GM18511 (cell line): ENCODE results near the gene MYLK.
"Not testable (repeated sequence)": the region's sequence is repeated elsewhere in the genome, so short reads cannot be mapped to it uniquely, and the experiment has no call there.

Experiments used
- ATAC-seq: cut with Tn5 transposase; IDR thresholded peaks from one replicate; pipeline ENCODE4 v1.9.1; 2021; ENCODE audit warnings: mild to moderate bottlenecking, moderate library complexity; ENCODE audit not compliant: unreplicated experiment

MYLK gene

DNA sequence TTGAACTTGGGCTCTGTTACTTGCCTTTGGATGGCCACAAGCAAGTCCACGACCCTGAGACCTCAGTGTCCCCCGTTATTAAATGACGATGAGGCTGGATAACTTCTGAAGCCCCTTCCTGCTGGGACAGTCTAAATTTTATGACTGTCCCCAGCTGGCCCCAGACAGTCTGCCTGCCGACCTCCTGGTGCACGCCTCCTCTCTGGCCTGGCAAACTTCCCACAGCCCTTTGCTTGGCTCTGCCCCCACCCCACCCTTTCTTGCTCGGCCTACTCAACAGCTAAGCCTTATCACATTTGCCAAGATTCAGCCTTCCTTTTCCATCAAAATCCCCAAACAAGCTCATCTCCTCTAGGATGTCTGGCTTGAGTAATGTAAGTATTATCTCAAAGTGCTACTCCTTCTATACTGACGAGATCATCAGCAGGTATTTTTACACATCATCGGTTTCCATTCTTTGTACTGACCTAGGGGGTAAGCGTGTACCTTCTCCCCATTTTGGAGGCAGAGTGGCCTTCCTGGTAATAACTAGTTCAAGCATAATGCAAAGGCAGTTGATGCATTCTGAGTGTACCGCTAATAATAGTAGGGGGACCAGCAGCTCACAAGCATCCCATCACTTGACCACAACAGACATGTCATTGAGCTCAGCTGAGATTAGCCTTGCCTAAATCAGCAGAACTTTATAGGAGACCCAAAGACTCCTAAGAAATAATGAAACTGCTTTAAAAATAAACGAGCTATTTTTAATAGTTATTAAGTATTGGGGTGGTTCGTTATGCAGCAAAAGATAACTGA is 178.4 kb downstream of the MYLK start:
- no peak for ATAC-seq

DNA sequence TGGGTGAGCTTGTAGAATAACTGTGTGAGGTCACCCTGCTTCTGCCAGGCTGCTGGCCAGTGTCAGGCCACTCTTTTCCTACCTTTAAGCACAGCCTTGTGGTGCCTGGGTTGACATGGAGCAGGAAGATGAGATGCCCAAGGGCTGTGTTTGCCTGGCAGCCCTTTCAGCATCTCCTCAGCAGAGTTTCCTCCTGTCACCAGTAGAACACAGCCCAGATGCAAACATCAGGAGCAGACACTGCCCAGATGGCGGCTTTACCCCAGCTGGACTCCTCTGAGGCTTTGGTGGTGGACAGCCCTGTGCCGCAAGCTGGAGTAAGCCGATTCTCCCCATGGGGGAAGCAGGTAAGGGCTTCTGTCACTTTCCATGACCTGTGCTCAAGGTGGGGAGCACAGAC is 180.5 kb downstream of the MYLK start:
- not testable (repeated sequence) for ATAC-seq

DNA sequence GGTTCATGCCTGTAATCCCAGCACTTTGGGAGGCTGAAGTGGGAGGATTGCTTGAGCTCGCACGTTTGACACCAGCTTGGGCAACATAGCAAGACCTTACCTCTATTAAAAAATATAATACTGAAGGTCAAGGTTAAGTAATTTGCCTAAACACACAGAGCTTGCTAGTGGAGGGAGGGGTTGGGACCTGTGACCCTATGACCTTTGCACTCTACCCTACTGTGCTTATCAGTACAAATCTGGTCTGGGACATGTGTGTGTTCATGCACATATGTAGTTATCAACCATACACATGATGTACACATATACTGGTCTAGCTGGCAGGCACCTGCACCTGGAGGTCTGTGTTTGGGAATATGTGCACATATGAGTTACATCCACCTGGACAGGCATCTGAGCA is 181.4 kb downstream of the MYLK start:
- no peak for ATAC-seq

DNA sequence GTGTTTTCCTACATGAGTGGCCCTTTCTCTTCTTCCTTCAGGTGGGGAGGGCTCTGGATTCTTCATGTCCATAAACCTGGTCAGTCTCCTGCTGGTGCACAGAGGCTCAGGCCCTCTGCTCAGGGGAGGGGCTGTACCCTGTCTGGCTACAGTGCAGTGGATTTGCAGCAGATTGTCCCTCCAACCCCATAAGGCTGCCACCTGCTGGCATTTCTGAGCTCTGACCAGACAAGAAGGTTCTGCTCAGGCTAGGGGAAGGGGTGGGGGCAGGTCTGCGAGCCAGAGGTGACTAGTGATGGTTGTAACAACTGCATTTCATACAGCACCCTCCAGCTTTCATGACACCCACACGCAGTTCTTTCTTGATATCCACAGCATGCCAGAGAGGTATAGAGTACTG is 182.1 kb downstream of the MYLK start:
- ATAC-seq: not testable (repeated sequence)

DNA sequence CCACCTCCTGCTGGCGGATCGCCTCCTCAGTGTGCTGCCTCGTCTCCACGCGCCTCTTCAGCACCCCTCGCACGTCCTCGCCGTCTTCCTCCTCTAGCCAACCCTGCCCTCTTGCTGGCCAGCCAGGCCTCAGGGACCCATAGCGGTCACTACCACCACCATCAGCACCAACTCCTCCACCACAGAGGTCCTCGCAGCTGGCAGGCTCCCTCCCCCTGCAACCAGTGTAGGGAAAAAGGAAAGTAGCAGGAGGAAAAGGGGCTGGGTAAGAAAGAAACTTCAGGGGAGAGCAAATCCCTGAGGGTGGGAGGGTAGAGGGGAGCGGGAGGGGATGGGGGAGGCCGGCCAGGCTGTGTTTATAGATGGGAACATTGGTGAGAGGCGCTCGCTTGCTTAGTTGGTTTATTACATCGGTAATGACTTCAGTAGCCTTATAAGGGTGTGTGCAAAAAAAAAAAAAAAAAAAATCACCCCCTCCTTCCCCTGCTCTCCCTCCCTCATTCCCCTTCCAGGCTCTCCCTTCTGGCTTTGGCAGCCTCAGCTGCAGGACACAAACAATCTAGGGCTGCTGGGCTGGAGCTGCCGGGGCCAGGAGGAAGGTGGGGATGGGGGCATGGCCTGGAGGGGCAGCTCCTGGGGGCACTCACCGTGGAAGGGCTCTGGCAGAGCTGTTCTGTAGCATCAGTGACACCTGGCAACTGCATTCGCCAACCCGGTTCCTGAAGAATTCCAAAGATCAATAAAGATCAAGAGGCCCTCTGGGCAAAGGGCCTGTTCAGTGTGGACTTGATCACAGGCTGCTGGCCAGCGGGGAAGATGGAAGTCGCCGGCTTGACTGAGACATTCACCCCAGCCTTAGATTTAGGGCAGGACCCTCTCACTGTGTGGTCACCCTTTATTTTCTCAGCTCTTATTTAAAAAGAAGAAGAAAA is 183.1 kb downstream of the MYLK start:
- no peak for ATAC-seq

DNA sequence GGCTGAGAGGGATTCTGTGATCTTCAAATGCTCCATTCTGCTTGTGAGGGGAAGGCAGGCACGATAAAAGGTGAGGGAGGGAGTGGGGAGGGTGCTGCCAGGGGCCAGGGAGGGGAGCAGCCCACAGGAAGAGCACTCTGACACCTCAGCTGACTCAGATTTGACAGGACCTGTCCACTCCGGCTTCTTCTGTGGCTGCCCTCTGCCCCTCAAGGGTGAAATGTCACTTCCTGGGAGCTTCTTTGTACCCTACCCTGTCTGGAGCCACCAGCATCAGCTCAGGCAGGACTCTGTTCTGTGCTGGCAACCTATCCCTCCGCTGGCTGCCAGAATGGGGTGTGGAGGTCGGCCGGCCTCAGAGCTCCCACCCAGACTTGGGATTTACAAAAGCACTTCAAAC is 185.3 kb downstream of the MYLK start:
- ATAC-seq: no peak

DNA sequence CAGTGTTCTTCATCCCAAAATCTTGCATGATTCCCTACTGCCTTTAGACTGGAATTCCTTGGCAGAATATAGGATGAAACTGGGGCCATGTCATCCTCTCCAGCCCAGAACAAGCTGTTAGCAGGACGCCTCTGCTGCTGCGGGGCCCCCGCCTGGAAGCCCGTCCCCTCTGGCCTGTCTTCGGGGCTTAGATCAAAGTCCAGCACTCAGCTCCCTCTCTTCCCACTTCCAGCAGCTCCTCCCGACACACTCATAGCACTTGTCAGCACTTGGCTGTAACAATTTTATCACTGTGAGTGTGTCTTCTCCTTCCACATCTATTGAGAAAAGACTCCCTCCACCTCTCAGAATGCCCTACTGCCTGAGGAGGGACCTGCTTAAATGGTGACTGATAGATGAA is 187.3 kb downstream of the MYLK start:
- ATAC-seq: no peak

DNA sequence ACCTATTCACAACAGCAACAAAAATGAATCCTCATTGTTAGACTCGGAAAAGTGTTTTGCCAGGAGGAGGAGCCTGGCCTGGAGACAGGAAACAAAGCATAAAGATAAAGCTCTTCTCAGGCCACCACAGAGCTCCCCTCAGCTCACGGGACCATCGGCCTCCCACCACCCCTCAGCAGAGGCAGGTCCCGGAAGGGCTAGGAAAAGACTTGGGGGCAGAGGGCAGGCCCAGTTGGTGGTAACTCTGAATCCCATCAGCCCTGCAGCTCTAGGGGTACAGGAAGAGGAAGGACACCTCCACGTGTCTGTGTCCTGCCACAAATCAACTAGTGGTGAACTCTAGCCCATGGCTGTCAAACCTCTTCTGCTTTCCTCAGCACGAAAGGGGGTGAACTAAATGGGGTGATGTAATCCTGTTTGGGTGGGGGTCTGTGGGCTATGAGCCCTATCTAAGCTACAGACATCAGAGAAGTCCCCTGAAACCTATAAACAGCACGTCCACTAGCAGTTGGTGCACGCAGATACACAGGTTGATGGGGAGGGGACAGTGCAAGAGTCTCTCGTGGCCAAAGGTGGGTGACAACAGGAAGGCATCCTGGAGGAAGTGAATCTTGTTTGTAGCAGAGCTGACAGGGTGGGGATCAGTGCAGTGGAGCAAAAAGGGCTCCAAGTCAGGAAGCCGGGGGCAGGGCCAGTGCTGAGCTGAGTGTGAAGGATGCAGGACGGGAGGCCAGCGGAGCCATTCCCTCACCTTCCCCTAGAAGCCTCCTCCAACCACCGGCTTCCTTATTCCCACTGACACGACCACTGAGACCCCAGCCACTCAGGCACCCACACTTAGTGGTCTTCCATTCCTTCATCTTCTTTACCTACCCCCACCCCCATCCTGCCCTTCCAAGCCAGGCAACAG is 188.1 kb downstream of the MYLK start:
- no peak for ATAC-seq

DNA sequence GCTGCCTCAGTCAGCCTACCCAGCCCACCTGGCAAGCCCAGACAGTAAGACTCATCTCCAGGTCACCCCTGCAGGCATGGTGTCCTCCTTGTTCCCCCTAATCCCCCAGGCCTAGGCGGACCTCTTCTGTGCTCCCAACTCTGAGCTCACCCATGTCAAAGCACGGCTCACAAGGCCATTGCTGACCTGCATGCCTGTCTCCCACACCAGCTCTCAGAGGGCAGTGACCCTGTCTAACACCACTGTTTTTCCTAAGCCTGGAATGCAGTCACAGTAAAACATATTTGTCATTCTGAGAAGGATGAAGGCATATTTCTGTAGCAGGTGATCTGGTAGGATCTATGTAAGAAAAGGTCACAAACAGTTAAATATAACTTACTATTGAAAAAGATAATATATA is 189.0 kb downstream of the MYLK start:
- no peak for ATAC-seq

DNA sequence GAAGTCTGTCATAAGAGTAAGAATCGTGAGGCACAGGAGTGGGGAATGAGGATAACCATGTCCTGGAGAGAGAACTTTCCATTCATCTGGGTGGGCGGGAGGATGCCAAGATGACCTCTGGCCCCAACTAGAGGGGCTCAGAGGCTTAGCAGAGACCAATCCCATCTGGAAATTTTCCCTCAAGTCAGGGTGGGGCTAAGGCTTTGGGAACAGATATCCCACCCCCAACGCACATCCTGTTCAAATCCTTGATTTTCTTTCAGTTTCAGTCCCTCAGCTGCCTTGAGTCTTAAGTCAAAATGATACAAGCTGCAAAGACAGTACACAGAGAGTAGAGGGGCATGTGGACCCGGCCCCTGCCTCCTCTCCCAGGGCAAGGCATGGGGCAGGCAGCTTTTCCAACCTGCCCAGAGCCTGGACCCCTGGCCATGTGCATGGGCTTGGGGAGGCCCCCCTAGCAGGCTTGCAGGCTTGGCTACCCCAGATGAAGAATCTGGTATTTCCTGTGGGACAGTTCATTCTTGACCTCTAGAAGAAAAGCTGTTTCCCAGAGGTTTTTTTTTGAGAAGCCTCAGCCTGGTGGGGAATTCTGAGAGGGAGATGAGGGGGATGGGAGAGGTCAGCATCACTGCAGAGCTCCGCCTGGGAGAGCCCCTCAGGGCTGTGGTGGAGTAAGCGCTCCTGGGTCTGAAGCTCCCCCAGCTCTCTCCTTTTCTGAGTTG is 189.6 kb downstream of the MYLK start:
- no peak for ATAC-seq

DNA sequence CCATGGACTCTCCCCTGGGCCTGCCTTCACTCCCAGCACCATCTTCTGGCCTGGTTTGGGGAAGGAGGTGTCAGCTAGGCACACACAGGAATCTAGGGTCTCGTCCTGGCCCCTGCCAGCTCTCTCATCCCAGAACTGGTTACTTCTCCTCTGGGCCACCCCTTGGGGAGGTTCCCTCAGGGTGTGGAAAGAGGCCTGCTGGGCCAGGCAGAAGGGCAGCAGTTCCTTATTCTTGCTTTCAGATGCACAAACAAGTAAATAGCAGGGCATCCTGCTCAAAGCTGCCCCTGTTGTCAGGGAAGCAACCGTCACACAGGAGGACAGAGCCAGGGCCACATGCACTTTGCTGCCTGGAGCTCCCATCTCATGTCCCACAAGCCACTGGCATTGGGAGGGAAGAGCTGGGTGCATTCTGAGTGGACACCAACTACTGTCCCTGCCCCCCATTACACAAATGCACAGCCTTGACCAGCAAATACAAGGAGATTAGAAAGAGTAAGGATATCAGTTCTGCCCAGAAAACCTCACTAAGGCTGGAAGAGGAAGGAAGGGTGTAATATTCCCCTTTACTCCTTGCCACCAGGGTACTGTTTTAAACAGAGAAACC is 190.4 kb downstream of the MYLK start:
- ATAC-seq: no peak

DNA sequence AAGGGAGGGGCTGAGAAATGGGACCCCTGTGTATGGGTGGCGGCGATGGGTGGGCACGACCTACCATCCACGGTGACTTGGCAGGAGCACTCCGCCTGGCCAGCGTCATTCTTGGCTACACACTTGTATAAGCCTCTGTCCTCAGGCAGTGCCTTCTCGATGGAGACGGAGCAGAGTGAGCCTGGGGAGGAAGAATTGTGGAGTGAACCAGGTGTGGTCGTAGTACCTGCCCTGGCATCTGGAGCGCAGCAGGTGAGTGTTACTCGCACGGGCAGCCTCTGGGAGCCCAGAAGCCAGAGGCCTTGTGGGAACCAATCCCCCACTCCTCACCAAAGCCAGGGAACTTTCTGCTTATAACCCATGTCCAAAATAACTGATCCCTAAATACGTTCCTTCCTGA is 191.5 kb downstream of the MYLK start:
- ATAC-seq: no peak

DNA sequence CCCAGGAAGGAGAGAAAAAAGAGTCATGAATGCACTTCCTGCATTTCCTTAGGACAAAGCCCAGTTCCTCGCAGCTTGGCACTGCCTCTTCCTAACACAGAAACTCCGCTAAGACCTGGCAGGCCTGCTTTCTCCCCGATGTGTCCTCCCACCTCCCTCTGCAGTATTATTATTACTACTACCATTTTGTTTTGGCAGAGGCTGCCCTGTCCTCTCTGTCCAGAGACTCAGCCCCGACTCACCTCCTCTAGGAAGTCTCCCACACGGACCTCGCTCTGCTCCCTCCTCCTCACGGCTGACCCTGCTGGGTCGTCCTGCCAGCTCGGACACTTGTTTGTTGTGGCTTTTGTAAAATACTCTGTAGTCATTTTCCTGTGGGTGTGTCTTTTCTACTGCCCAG is 192.1 kb downstream of the MYLK start:
- no peak for ATAC-seq

DNA sequence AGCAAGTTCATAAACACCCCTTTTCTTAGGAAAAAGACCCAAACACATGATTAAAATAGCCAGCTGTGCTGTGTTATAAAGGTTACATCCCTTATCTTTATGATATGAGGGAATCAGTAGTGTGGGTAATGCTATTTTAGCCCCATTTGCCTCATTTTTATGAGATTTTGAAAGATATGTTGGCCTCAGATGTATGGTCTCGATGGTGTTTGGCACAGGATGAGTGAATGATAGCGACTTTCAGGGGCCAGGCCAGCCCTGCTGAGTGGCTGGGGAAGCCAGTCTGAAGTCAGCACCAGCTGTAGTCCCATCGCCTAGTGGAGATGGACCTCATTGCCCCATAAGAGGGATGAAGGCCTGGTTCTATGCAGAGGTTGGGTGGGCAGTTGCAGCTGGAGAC is 194.3 kb downstream of the MYLK start:
- no peak for ATAC-seq

DNA sequence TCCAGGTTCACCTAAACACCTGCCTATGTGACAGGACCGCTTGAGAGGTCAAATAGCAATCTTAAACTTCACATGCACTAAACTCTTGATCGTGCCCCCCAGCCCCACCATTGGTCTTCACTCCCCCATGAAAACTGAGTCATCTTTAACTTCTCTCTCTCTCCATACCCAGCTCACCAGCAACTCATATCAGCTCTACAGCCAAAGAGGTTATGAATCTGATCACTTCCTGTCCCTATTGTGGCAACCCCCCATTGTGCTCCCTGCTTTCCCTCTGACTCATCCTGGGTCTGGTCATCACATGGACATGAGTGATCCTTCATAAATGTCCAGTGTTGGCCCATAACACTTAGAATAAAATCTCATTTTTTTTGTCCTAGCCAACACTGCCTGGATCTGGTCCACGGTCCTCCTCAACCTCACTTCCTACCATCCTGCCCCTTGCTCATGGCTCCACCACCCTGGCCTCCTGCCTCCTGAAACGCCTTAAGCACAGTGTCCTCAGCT is 195.8 kb downstream of the MYLK start:
- no peak for ATAC-seq

DNA sequence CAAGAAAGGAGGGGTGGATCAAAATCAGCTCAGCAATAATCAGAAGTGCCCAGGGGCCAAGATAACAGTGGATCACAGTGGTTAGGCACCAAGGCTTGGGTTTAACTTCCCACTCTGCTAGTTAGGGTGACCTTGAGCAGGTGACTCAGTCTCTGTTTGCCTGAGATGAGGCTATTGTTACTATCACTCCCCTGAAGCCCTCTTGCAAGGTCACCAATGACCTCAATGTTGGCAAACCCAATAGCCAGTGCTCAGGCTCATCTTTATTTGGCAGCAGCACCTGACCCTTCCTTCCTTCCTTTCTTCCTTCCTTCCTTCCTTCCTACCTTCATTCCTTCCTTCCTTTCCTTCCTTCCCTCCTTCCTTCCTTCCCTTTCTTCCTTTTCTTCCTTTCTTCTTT is 196.8 kb downstream of the MYLK start:
- ATAC-seq: no peak

DNA sequence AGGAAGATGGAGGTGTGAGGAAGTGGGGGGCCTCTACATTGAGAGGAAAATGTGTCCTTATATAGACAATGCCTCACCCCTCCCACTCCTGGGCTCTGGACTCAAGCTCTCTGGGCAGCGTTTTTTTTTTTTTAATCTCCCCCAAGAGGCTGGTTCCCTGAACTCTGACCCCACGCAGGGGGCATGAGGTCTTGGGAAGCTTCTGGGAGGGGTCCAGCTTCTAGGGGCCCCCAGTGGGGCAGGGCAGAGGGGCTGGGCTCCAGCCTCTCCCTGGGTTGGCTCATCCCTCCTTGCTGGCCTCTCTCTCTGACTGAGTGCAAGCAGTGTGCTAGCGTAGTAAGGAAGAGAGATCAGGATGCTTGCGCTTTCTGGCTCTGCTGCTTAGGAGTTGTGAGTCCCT is 197.9 kb downstream of the MYLK start:
- no peak for ATAC-seq

DNA sequence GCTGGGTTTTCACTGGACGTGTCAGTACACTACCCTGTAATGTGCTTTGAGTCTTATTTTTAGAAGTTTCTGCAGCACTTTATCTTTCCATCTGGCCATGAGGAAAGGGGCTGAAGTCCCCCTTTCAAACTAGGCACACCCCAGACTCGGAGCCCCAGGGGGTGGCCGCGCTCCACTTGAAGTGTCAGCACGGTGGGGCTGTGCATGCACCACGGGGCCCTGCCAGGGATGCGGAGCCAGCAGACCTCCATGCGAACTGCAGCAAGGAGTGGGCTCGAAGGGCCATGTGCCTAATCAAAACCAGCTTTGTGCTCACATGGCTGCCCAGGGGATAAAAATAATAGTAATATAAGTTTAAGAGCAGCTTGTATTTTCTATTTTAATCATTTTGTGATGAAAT is 198.4 kb downstream of the MYLK start:
- ATAC-seq: no peak

DNA sequence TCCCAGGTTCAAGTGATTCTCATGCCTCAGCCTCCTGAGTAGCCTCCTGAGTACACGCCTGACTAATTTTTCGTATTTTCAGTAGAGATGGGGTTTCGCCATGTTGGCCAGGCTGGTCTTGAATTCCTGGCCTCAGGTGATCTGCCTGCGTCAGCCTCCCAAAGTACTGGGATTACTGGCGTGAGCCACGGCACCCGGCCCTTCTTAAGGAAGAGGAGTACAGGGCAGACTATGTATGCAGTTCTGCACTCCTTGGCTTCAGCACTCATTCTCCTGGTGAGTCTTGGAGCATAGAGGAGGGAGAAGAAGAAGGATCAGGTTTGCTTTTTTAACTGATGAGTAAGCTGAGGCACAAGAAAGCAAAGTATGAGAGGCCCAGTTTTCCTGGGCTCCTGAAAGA is 199.5 kb downstream of the MYLK start:
- ATAC-seq: no peak

DNA sequence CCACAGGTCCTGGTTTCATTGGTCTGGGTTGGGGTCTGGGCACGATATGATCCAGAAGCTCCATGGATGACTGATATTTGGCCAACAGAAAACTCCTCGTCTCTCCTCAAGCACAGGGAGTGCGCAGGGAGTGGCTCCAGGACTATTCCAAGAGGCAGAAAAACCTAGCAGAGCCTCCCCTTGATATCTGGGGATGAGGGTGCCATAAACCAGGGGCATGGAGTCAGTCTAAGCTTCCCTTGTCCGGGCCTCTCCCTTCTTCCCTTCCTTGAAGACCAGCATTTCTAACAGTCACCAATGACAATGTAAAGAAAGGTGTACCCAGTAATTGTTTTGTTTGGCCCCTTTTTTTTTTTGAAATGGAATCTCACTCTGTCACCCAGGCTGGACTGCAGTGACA is 199.9 kb downstream of the MYLK start:
- ATAC-seq: no peak
